Measurements from ENCODE around the gene SRC. TPM values are rescaled to one million over a fixed set of nuclear protein-coding genes. Genes with fewer than 3 reads are reported as not detected.

SRC gene
- total RNA-seq, 2 donors from 2014 or later = 25.9 to 35.3 TPM

DNA sequence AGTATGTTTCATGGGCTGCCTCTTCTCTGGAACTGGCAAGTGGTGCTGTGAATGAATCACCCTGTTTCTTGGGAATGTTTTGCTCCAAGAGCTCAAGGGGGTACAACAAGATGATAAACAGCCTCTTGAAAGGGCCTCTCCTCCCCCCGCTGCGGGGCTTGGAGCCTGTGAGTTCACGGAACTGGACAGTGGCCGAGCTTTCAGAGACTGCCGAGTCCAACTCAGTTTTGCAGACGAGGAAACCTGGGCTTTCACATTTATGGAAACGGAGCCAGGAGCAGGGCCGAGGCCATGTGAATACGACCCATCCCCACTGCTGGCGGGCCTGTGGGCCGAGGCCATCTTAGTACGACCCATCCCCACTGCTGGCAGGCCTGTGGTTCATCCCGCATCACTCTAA is 18.2 kb upstream of the SRC start:
- Histone ChIP-seq H3K27ac (no peak overlapping the region), H3K27me3 (no peaks in the 10 kb centered on the region), H3K9me3 (no peaks in the 10 kb centered on the region), H3K4me3 (no peak overlapping the region), H3K36me3 (replicated peaks in 1 of 2; ENCODE audit: insufficient read depth in 1 of 2, low read depth in 2 of 2) (no peaks in the 10 kb centered on the region), H3K4me1 (no peaks in the 10 kb centered on the region)
- WGBS, 2 donors = 79 to 89% methylated on average over 8 to 11 of the region's 13 CpGs
- no peak for TF ChIP-seq POLR2A (IDR thresholded peaks at IDR 0.05)
- TF ChIP-seq, protein P1, sequence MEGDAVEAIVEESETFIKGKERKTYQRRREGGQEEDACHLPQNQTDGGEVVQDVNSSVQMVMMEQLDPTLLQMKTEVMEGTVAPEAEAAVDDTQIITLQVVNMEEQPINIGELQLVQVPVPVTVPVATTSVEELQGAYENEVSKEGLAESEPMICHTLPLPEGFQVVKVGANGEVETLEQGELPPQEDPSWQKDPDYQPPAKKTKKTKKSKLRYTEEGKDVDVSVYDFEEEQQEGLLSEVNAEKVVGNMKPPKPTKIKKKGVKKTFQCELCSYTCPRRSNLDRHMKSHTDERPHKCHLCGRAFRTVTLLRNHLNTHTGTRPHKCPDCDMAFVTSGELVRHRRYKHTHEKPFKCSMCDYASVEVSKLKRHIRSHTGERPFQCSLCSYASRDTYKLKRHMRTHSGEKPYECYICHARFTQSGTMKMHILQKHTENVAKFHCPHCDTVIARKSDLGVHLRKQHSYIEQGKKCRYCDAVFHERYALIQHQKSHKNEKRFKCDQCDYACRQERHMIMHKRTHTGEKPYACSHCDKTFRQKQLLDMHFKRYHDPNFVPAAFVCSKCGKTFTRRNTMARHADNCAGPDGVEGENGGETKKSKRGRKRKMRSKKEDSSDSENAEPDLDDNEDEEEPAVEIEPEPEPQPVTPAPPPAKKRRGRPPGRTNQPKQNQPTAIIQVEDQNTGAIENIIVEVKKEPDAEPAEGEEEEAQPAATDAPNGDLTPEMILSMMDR (IDR thresholded peaks at IDR 0.05) = no peak
- DNase-seq = peak; percentile 41 to 63 (median 47)
- peak; percentile 70 for ATAC-seq
- intact Hi-C loops (cut with DNase I) = no loop called here

DNA sequence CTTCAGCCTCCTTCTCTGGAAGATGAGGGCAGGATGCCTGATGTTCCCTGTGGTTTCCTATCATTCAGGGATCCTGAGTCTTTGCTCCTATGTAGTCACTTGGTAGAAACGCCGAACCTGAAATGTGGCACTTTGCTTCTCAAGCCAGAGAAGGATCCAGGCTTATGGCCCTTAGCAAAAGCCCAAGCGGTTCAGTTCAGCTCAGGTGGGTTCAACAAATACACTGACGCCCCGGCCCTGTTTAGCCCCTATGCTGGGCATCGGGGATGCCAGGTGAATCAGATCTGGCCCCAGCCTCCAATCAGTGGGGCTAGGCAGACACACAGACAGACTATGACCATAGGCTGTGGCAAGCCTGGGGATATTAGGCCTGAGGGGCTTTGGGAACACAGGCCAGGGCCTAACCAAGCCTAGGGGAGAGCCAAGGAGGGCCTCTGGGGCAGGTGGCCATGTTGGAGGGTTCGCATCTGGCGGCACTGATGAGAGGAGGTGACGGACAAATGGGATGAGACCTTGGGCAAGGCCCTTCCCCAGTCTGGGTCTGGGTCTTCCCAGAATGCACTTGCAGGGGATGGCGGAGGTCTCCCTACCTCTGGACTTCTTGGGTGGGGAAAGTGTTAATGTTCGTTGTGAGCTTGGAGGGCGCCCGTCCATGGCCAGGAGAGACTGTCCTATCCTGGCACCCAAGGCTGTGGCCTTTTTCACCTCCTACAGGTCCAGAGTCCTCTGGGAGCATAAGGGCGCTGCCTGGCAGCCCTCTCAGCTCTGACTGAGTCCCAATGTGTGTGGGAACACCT is 17.6 kb upstream of the SRC start:
- H3K4me3 ChIP-seq = no peak overlapping the region
- no peaks in the 10 kb centered on the region for H3K9me3 ChIP-seq
- intact Hi-C loops (cut with DNase I) = no loop called here
- ATAC-seq (no peak), DNase-seq (no peak)
- H3K36me3 ChIP-seq (replicated peaks in 1 of 2; ENCODE audit: insufficient read depth in 1 of 2, low read depth in 2 of 2) = no peaks in the 10 kb centered on the region
- no peak overlapping the region for H3K27ac ChIP-seq
- 87 to 90% methylated on average over 11 to 14 of the region's 14 CpGs for WGBS, 2 donors
- TF ChIP-seq POLR2A (IDR thresholded peaks at IDR 0.05) = no peak
- TF ChIP-seq, protein P1 (IDR thresholded peaks at IDR 0.05) = no peak
- no peaks in the 10 kb centered on the region for H3K4me1 ChIP-seq
- H3K27me3 ChIP-seq = no peaks in the 10 kb centered on the region

DNA sequence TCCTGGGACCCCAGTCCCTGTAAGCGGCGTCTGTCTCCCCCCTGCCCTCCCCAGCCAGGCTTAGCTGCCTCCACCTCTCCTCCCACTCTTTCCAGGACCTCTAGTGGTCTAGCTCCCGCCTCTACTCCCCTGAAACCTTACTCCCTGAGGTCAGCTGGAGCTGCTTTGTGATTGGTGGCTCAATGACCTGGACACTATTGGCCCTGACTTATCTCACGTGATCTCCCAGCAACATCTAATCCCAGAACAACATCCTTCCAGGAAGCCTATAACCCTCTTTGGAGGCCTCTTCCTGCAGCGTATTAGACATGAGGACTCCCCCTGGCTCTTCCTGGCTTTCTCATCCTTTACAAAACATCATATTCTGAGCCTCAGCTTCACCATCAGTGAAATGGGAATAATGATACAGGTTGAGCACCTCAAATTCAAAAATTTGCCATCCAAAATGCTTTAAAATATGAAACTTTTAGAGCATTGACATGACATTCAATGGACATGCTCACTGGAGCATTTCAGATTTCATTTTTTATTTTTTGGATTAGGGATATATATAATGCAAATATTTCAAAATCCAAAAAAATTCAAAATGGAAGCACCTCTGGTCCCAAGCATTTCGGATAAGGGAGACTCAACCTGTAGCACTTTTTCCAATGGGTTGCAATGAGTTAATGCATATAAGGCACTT is 16.3 kb upstream of the SRC start:
- H3K27ac ChIP-seq = no peak overlapping the region
- no peaks in the 10 kb centered on the region for H3K36me3 ChIP-seq (replicated peaks in 1 of 2; ENCODE audit: insufficient read depth in 1 of 2, low read depth in 2 of 2)
- no peak for TF ChIP-seq POLR2A (IDR thresholded peaks at IDR 0.05)
- TF ChIP-seq, protein P1 (IDR thresholded peaks at IDR 0.05) = no peak
- ATAC-seq = no peak
- 78 to 82% methylated on average over 6 of the region's 6 CpGs for WGBS, 2 donors
- no peaks in the 10 kb centered on the region for H3K9me3 ChIP-seq
- no peak for DNase-seq
- H3K4me1 ChIP-seq = no peaks in the 10 kb centered on the region
- intact Hi-C loops (cut with DNase I) = no loop called here
- no peaks in the 10 kb centered on the region for H3K27me3 ChIP-seq
- H3K4me3 ChIP-seq = no peak overlapping the region

GRCh38 chr20:37330316-37330715 is 15.6 kb upstream of the SRC start:
- intact Hi-C loops (cut with DNase I) = no loop called here
- Histone ChIP-seq H3K4me3 (no peak overlapping the region), H3K27me3 (no peaks in the 10 kb centered on the region), H3K4me1 (no peaks in the 10 kb centered on the region), H3K9me3 (no peaks in the 10 kb centered on the region), H3K27ac (no peak overlapping the region), H3K36me3 (replicated peaks in 1 of 2; ENCODE audit: insufficient read depth in 1 of 2, low read depth in 2 of 2) (no peaks in the 10 kb centered on the region)
- ATAC-seq = no peak
- TF ChIP-seq, protein P1 (IDR thresholded peaks at IDR 0.05) = no peak
- TF ChIP-seq POLR2A (IDR thresholded peaks at IDR 0.05) = no peak
- DNase-seq = no peak
- WGBS, 2 donors = 88 to 92% methylated on average over 6 of the region's 6 CpGs

Measured in body of pancreas (tissue), 4 donors.